ENCODE measurements around the gene HHAT.

Gene HHAT

GRCh38 chr1:210617293-210617692, 288.6 kb downstream of the HHAT start:
- TF ChIP-seq CTCF (IDR thresholded peaks at IDR 0.05): no peak
- Histone ChIP-seq H3K27ac (no peak overlapping the region), H3K4me2 (ENCODE audit: low read length) (no peak overlapping the region), H3K4me1 (no peaks in the 10 kb centered on the region), H3K79me2 (no peaks in the 10 kb centered on the region), H3K36me3 (ENCODE audit: control insufficient read depth, insufficient read depth, low read length) (no peaks in the 10 kb centered on the region), H3K9me3 (ENCODE audit: control insufficient read depth, low read length) (no peaks in the 10 kb centered on the region), H3K9ac (no peak overlapping the region), H3K27me3 (ENCODE audit: control insufficient read depth, insufficient read depth, low read length) (no peaks in the 10 kb centered on the region), H2AFZ (no peak overlapping the region), H3K4me3 (ENCODE audit: low read depth, low read length) (no peak overlapping the region)

- no peaks in the 10 kb centered on the region for H3K36me3 ChIP-seq (ENCODE audit: control insufficient read depth, insufficient read depth, low read length)
- H3K4me1 ChIP-seq: no peaks in the 10 kb centered on the region
- H3K27me3 ChIP-seq (ENCODE audit: control insufficient read depth, insufficient read depth, low read length): no peaks in the 10 kb centered on the region
- no peak overlapping the region for H3K4me2 ChIP-seq (ENCODE audit: low read length)
- H2AFZ ChIP-seq: no peak overlapping the region
- H3K79me2 ChIP-seq: no peaks in the 10 kb centered on the region
- H3K9ac ChIP-seq: no peak overlapping the region
- no peak for TF ChIP-seq CTCF (IDR thresholded peaks at IDR 0.05)
- no peaks in the 10 kb centered on the region for H3K9me3 ChIP-seq (ENCODE audit: control insufficient read depth, low read length)
- no peak overlapping the region for H3K4me3 ChIP-seq (ENCODE audit: low read depth, low read length)
- no peak overlapping the region for H3K27ac ChIP-seq
Measured at GRCh38 chr1:210618369-210618768, 289.7 kb downstream of the HHAT start.

DNA sequence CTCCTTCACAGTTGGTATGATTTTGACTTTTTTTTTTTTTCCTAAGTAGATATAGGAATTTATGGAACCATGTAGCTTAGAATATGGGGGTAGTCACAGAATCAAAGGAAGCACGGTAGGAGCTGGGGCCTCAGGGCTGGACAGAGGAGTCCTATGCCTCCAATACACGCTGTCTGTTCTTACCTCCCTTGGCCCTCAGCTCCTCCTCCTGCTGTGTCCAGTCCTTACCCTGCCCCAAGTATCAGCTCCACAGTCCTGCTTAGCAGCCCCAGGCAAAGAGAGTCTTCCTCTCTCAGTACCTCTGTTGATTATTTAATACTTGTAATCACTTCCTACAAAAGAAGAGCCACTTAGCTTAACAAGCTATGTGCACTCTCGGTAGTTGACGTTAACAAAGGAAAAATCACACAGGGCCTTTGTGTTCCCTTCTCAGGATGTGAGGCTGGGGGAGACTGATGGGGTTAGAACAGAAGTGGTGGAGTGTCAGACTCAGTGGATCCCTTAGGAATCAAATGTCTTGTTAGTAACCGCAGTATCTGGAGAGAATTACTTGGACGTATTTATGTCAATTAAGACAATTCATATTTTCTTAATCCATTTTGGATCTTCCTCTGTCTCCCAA, 292.3 kb downstream of the HHAT start:
- no peak for TF ChIP-seq CTCF (IDR thresholded peaks at IDR 0.05)
- Histone ChIP-seq H2AFZ (no peak overlapping the region), H3K4me1 (no peaks in the 10 kb centered on the region), H3K9ac (no peak overlapping the region), H3K36me3 (ENCODE audit: control insufficient read depth, insufficient read depth, low read length) (no peaks in the 10 kb centered on the region), H3K9me3 (ENCODE audit: control insufficient read depth, low read length) (no peaks in the 10 kb centered on the region), H3K27ac (no peak overlapping the region), H3K4me3 (ENCODE audit: low read depth, low read length) (no peak overlapping the region), H3K79me2 (no peaks in the 10 kb centered on the region), H3K27me3 (ENCODE audit: control insufficient read depth, insufficient read depth, low read length) (no peaks in the 10 kb centered on the region), H3K4me2 (ENCODE audit: low read length) (no peak overlapping the region)

DNA sequence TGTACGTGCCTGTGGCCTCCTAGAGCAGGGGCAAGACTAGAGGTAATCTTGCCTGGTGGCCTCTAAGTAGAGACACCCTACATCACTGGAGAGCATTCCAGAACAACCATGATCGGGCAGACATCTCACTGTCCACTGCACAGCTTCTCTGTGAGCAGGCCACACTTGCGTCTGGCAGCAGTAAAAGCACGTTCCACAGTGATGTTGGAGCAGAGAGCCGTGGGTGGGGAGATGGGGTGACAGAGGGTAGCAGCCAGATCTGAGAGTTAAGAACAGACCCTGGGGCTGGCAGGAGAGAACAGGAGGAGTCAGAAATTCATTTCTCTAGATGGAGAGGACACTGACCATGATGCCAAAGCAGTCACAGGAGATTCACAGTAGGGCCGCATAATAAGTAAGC, 293.0 kb downstream of the HHAT start:
- Histone ChIP-seq H3K4me1 (no peaks in the 10 kb centered on the region), H3K4me2 (ENCODE audit: low read length) (no peak overlapping the region), H3K79me2 (no peaks in the 10 kb centered on the region), H3K27me3 (ENCODE audit: control insufficient read depth, insufficient read depth, low read length) (no peaks in the 10 kb centered on the region), H3K27ac (no peak overlapping the region), H3K9me3 (ENCODE audit: control insufficient read depth, low read length) (no peaks in the 10 kb centered on the region), H2AFZ (no peak overlapping the region), H3K4me3 (ENCODE audit: low read depth, low read length) (no peak overlapping the region), H3K9ac (no peak overlapping the region), H3K36me3 (ENCODE audit: control insufficient read depth, insufficient read depth, low read length) (no peaks in the 10 kb centered on the region)
- TF ChIP-seq CTCF (IDR thresholded peaks at IDR 0.05): no peak

DNA sequence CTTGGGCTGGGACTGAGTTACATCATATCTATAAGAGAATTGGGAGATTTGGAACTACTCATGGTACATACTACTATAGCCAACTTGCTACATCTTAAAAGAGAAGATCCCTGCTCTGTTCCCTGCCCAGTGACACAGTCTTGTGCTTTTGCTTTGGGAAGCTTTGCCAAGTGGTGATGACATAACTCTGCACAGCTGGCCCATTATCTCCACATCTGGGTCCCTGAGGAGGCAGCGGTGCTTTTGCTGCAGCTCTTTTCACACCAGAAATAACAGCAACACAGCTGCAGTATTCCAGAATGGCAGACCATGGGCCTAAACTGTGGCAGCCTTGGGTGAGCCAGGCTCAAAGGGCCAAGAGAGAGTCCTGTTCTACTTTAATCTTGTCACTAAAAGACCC, 296.0 kb downstream of the HHAT start:
- no peak for TF ChIP-seq CTCF (IDR thresholded peaks at IDR 0.05)
- no peaks in the 10 kb centered on the region for H3K9me3 ChIP-seq (ENCODE audit: control insufficient read depth, low read length)

More for the DNA sequence above, 296.0 kb downstream of the HHAT start:
- Histone ChIP-seq H2AFZ (no peak overlapping the region), H3K36me3 (ENCODE audit: control insufficient read depth, insufficient read depth, low read length) (no peaks in the 10 kb centered on the region), H3K79me2 (no peaks in the 10 kb centered on the region), H3K4me1 (no peaks in the 10 kb centered on the region), H3K27me3 (ENCODE audit: control insufficient read depth, insufficient read depth, low read length) (no peaks in the 10 kb centered on the region), H3K27ac (no peak overlapping the region), H3K9ac (no peak overlapping the region), H3K4me2 (ENCODE audit: low read length) (no peak overlapping the region), H3K4me3 (ENCODE audit: low read depth, low read length) (no peak overlapping the region)
